ENCODE results near the gene RBM45. TPM values are rescaled to one million over a fixed set of nuclear protein-coding genes. Genes with fewer than 3 reads are reported as not detected.

Gene RBM45
- polyA plus RNA-seq, 1 donor from 2014 or later: 30.3 TPM

- no peak overlapping the region for H3K9ac ChIP-seq (ENCODE audit: low read length)
- H3K9me2 ChIP-seq (ENCODE audit: insufficient read depth, low read length): no peaks in the 10 kb centered on the region
- H4K20me1 ChIP-seq (ENCODE audit: insufficient read depth): no peaks in the 10 kb centered on the region
- H3K27me3 ChIP-seq (ENCODE audit: insufficient read depth, low read depth, low read length): no peaks in the 10 kb centered on the region
- no peaks in the 10 kb centered on the region for H3K36me3 ChIP-seq (ENCODE audit: insufficient read depth, low read length)
- H3K27ac ChIP-seq (ENCODE audit: low read length): no peak overlapping the region
- no peak for TF ChIP-seq POLR2AphosphoS5 (IDR thresholded peaks at IDR 0.05)
- no peak overlapping the region for H3K4me2 ChIP-seq (ENCODE audit: low read length)
- no peak overlapping the region for H3K4me3 ChIP-seq (ENCODE audit: low read length)
- no peaks in the 10 kb centered on the region for H3K79me2 ChIP-seq (replicated peaks; ENCODE audit: insufficient read depth, low read length)
- H3F3A ChIP-seq (ENCODE audit: insufficient read depth, low read length, poor library complexity, severe bottlenecking): no peaks in the 10 kb centered on the region
- no peaks in the 10 kb centered on the region for H3K9me3 ChIP-seq (ENCODE audit: low read length)
- no peak overlapping the region for H2AFZ ChIP-seq (ENCODE audit: low read depth, low read length)
Measured at GRCh38 chr2:178177066-178177679, 64.9 kb downstream of the RBM45 start.

Small RNAs within 50 kb of the gene (small RNA-seq; reads per million reads assigned to genes)
- gene AC011998.1 (0 reads per million in 3 experiments), gene RNU5E-9P (0 to 0.49 (median 0.03) reads per million in 3 experiments)

Other genes starting within 250 kb of the RBM45 start
- 0.14 and 0.89 TPM in 2 replicates for gene PDE11A, start 39.7 kb upstream of the RBM45 start, polyA plus RNA-seq
- 11.8 and 12.8 TPM in 2 replicates for gene OSBPL6, start 82.1 kb downstream of the RBM45 start, polyA plus RNA-seq